HCT116 (cell line): ENCODE results near the gene OOSP4B. TPM values are rescaled to one million over a fixed set of nuclear protein-coding genes. Genes with fewer than 3 reads are reported as not detected.

Experiments used
- ATAC-seq: fragments of 200-7000 bp; cut with Tn5 transposase; 2 replicates; pipeline ENCODE4 v1.9.1; 2020; ENCODE audit warnings: mild to moderate bottlenecking, moderate library complexity
- BruUV-seq: library from RNA; stranded (reverse); fragments of 400-500 nt; replicated peaks from 2 replicates; lab custom pipeline; 2021; lab: Mats Ljungman, UMichigan
- CTCF ChIA-PET: fragments of 300-600 bp; sonication (Branson Sonifier 250); formaldehyde crosslinking; loops from one replicate; lab custom pipeline; 2021; ENCODE audit warnings: antibody characterized with exemption; lab: Charles Lee
- POLR2A ChIA-PET: fragments of 300-600, 350-600 bp; sonication (Branson Sonifier 250); formaldehyde crosslinking; loops from one replicate; lab custom pipeline; 2021; ENCODE audit warnings: antibody characterized with exemption; lab: Charles Lee
- RAD21 ChIA-PET, 2 experiments: fragments of 300-600 bp; sonication (Branson Sonifier 250); formaldehyde crosslinking; loops; one replicate each; lab custom pipeline; 2023; ENCODE audit warnings: low total read pairs in 2 of 2; ENCODE audit not compliant: uncharacterized antibody in 2 of 2, unreplicated experiment in 2 of 2, low non-redundant PET in 1 of 2; lab: Charles Lee
- DNase-seq: peaks from one replicate; pipeline ENCODE4 v3.0.0-alpha.2; 2010; ENCODE audit warnings: low read depth, low spot score
- H2AFZ ChIP-seq: fragments of 200-600 bp; shearing (Covaris generic), sonication (generic); 2 replicates; pipeline ENCODE4 v1.6.1; 2017; ENCODE audit warnings: low read depth, mixed run types, mixed read lengths, antibody characterized with exemption, low read length; ENCODE audit not compliant: poor library complexity, severe bottlenecking
- H3K27ac ChIP-seq: 2 replicates; pipeline ENCODE4 v1.5.1; 2012; ENCODE audit warnings: low read depth, low read length
- H3K27me3 ChIP-seq: fragments of 200-600 bp; sonication (generic); 2 replicates; pipeline ENCODE4 v1.6.1; 2016; ENCODE audit warnings: mixed run types, low read length, mixed read lengths; ENCODE audit not compliant: insufficient read depth
- H3K36me3 ChIP-seq, 2 experiments: fragments of 200-500 bp in 1 of 2; fragments of 200-600 bp in 1 of 2; sonication (Bioruptor generic) in 1 of 2; sonication (generic) in 1 of 2; 2 replicates each; pipeline versions ENCODE4 v1.5.1 to v1.6.1; 2014 to 2016; ENCODE audit warnings: low read length in 2 of 2, inconsistent platforms in 1 of 2, mixed read lengths in 1 of 2, mixed run types in 1 of 2; ENCODE audit not compliant: insufficient read depth in 2 of 2, control insufficient read depth in 1 of 2
- H3K4me1 ChIP-seq, 2 experiments: fragments of 200-600 bp in 1 of 2; sonication (generic) in 1 of 2; 2 replicates each; pipeline versions ENCODE4 v1.5.1 to v1.6.1; 2012 to 2017; ENCODE audit warnings: low read length in 2 of 2, inconsistent platforms in 1 of 2, mild to moderate bottlenecking in 1 of 2, mixed read lengths in 1 of 2, mixed run types in 1 of 2, moderate library complexity in 1 of 2; ENCODE audit not compliant: insufficient read depth in 2 of 2, control insufficient read depth in 1 of 2
- H3K4me2 ChIP-seq: fragments of 200-600 bp; sonication (generic); 2 replicates; pipeline ENCODE4 v1.6.1; 2017; ENCODE audit warnings: mixed run types, low read length, mixed read lengths
- H3K4me3 ChIP-seq, 2 experiments: fragments of 200-600 bp in 1 of 2; sonication (generic) in 1 of 2; replicated peaks in 1 of 2; 2 replicates each; pipeline ENCODE4 v1.5.1; 2011 to 2016; ENCODE audit warnings: low read length in 2 of 2, control low read depth in 1 of 2, low read depth in 1 of 2, mild to moderate bottlenecking in 1 of 2, mixed read lengths in 1 of 2, mixed run types in 1 of 2
- H3K79me2 ChIP-seq: fragments of 200-600 bp; sonication (generic); 2 replicates; pipeline ENCODE4 v1.6.1; 2017; ENCODE audit warnings: mild to moderate bottlenecking, mixed run types, low read length, moderate library complexity, mixed read lengths; ENCODE audit not compliant: insufficient read depth
- H3K9ac ChIP-seq: fragments of 200-600 bp; sonication (generic); 2 replicates; pipeline ENCODE4 v1.6.1; 2016; ENCODE audit warnings: low read length, mixed read lengths
- H3K9me2 ChIP-seq: fragments of 200-600 bp; sonication (generic), shearing (Covaris generic); 2 replicates; pipeline ENCODE4 v1.6.1; 2017; ENCODE audit warnings: mixed run types, mild to moderate bottlenecking, moderate library complexity; ENCODE audit not compliant: insufficient read depth
- H3K9me3 ChIP-seq, 2 experiments: fragments of 200-500 bp in 1 of 2; fragments of 200-600 bp in 1 of 2; sonication (Bioruptor generic) in 1 of 2; sonication (generic) in 1 of 2; 2 replicates each; pipeline ENCODE4 v1.6.1; 2014 to 2017; ENCODE audit warnings: low read length in 2 of 2, mixed read lengths in 2 of 2, inconsistent platforms in 1 of 2, low read depth in 1 of 2, mild to moderate bottlenecking in 1 of 2, mixed run types in 1 of 2, moderate library complexity in 1 of 2; ENCODE audit not compliant: control insufficient read depth in 1 of 2, insufficient read depth in 1 of 2
- H4K20me1 ChIP-seq: fragments of 200-600 bp; sonication (generic), shearing (Covaris generic); 2 replicates; pipeline ENCODE4 v1.6.1; 2017; ENCODE audit warnings: mixed run types, mild to moderate bottlenecking, moderate library complexity; ENCODE audit not compliant: insufficient read depth
- CBX3 ChIP-seq: IDR thresholded peaks from 2 replicates; pipeline ENCODE4 v1.6.1; 2012; ENCODE audit warnings: low read depth
- CEBPB ChIP-seq: IDR thresholded peaks from 2 replicates; pipeline ENCODE4 v1.6.1; 2012; ENCODE audit warnings: low read depth
- EGR1 ChIP-seq: IDR thresholded peaks from 2 replicates; pipeline ENCODE4 v1.6.1; 2012; ENCODE audit warnings: low read depth
- EZH2 ChIP-seq: fragments of 200-600 bp; sonication (generic); IDR thresholded peaks from 2 replicates; pipeline ENCODE4 v1.6.1; 2017; ENCODE audit warnings: antibody characterized with exemption, mixed run types
- EZH2phosphoT487 ChIP-seq: fragments of 200-600 bp; IDR thresholded peaks from 2 replicates; pipeline ENCODE4 v1.6.1; 2018; ENCODE audit warnings: antibody characterized with exemption, borderline replicate concordance
- POLR2A ChIP-seq: IDR thresholded peaks from 2 replicates; pipeline ENCODE4 v1.7.0; 2011; ENCODE audit warnings: borderline replicate concordance; ENCODE audit not compliant: insufficient read depth, insufficient read length; ENCODE audit errors: extremely low read depth
- RAD21 ChIP-seq: IDR thresholded peaks from 2 replicates; pipeline ENCODE4 v1.6.1; 2012; ENCODE audit warnings: low read depth, mild to moderate bottlenecking
- SP1 ChIP-seq: IDR thresholded peaks from 2 replicates; pipeline ENCODE4 v1.6.1; 2012; ENCODE audit warnings: low read depth
- YY1 ChIP-seq: IDR thresholded peaks from 2 replicates; pipeline ENCODE4 v1.6.1; 2011; ENCODE audit warnings: low read length, low read depth, moderate library complexity, mild to moderate bottlenecking; ENCODE audit not compliant: insufficient replicate concordance; ENCODE audit errors: extremely low read depth
- intact Hi-C: fragments of 100-400 bp; cut with micrococcal nuclease; formaldehyde crosslinking; loops from 2 replicates; pipeline ENCODE4 v1.10.0; 2022
- total RNA-seq: library from RNA; stranded (reverse); gene quantifications from one replicate; pipeline ENCODE4 v1.2.1, GENCODE V29; 2021; ENCODE audit not compliant: unreplicated experiment
- TF ChIP-seq, protein P1 (sequence below): IDR thresholded peaks from 2 replicates; pipeline ENCODE4 v1.6.1; 2012; ENCODE audit warnings: low read depth
- TF ChIP-seq, protein P2 (sequence below): IDR thresholded peaks from 2 replicates; pipeline ENCODE4 v1.6.1; 2012
- TF ChIP-seq, protein P3 (sequence below): IDR thresholded peaks from 2 replicates; pipeline ENCODE4 v1.6.1; 2012

The OOSP4B gene
- total RNA-seq, 1 experiment from 2014 or later, result not detected

DNA sequence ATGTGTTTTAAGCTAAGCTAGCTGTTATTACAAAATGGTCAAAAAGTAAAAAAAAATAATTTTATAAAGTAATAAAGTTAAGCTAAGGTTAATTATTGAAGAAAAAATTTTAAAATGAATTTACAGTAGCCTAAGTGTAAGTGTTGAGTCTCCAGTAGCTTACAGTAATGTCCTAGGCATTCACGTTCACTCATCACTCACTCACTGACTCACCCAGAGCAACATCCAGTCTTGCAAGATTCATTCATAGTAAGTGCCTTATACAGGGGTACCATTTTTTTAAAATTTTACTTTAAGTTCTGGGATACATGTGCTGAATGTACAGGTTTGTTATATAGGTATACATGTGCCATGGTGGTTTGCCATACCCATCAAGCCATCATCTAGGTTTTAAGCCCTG is 11.6 kb upstream of the OOSP4B start:
- Histone ChIP-seq H3K4me3 (no peak overlapping the region), H3K27me3 (no peaks in the 10 kb centered on the region), H3K9me2 (no peaks in the 10 kb centered on the region), H3K4me2 (no peak overlapping the region), H3K4me1 (no peaks in the 10 kb centered on the region), H4K20me1 (no peaks in the 10 kb centered on the region), H3K27ac (no peak overlapping the region), H3K79me2 (no peaks in the 10 kb centered on the region), H3K36me3 (no peaks in the 10 kb centered on the region), H2AFZ (no peak overlapping the region), H3K9me3 (no peaks in the 10 kb centered on the region), H3K9ac (no peak overlapping the region)
- intact Hi-C loops, result no loop called here
- DNase-seq (no peak), ATAC-seq (no peak)
- ChIA-PET POLR2A (no interaction called here), CTCF (interaction anchor here (1.2 kb wide), 1 partner anchor 87 kb away, joined by 3 read pairs; no protein-coding TSS in a partner anchor), RAD21 (no interaction called here)
- no TSS peak for BruUV-seq
- TF ChIP-seq POLR2A (no peak), EGR1 (no peak), EZH2 (no peak), EZH2phosphoT487 (no peak), RAD21 (no peak), SP1 (no peak), CBX3 (no peak), YY1 (no peak), CEBPB (no peak)
- TF ChIP-seq, protein P1, sequence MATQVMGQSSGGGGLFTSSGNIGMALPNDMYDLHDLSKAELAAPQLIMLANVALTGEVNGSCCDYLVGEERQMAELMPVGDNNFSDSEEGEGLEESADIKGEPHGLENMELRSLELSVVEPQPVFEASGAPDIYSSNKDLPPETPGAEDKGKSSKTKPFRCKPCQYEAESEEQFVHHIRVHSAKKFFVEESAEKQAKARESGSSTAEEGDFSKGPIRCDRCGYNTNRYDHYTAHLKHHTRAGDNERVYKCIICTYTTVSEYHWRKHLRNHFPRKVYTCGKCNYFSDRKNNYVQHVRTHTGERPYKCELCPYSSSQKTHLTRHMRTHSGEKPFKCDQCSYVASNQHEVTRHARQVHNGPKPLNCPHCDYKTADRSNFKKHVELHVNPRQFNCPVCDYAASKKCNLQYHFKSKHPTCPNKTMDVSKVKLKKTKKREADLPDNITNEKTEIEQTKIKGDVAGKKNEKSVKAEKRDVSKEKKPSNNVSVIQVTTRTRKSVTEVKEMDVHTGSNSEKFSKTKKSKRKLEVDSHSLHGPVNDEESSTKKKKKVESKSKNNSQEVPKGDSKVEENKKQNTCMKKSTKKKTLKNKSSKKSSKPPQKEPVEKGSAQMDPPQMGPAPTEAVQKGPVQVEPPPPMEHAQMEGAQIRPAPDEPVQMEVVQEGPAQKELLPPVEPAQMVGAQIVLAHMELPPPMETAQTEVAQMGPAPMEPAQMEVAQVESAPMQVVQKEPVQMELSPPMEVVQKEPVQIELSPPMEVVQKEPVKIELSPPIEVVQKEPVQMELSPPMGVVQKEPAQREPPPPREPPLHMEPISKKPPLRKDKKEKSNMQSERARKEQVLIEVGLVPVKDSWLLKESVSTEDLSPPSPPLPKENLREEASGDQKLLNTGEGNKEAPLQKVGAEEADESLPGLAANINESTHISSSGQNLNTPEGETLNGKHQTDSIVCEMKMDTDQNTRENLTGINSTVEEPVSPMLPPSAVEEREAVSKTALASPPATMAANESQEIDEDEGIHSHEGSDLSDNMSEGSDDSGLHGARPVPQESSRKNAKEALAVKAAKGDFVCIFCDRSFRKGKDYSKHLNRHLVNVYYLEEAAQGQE, result no peak
- TF ChIP-seq, protein P2, sequence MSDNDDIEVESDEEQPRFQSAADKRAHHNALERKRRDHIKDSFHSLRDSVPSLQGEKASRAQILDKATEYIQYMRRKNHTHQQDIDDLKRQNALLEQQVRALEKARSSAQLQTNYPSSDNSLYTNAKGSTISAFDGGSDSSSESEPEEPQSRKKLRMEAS, result no peak
- TF ChIP-seq, protein P3, sequence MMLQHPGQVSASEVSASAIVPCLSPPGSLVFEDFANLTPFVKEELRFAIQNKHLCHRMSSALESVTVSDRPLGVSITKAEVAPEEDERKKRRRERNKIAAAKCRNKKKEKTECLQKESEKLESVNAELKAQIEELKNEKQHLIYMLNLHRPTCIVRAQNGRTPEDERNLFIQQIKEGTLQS, result no peak
